Heart left ventricle (tissue), 16 donors: ENCODE results near the gene UBD. TPM values are rescaled to one million over a fixed set of nuclear protein-coding genes. Genes with fewer than 3 reads are reported as not detected.

ENCODE experiments used
- ATAC-seq, 4 donors: fragments of 200-7000 bp; cut with Tn5 transposase; one replicate each; pipeline ENCODE4 v1.9.1; 2020 to 2022; ENCODE audit warnings: moderate library complexity in 4 of 4, mild to moderate bottlenecking in 3 of 4, moderate number of reproducible peaks in 1 of 4
- DNase-seq, 5 donors: peaks; one replicate each; pipeline ENCODE4 v3.0.0-alpha.2; 2020
- H3K27ac ChIP-seq, 12 donors: fragments of 200-600 bp; sonication (generic) in 4 of 12; one replicate each; pipeline versions ENCODE4 v1.5.0 to v1.8.0; 2016 to 2022; ENCODE audit warnings: mild to moderate bottlenecking in 2 of 12
- H3K27me3 ChIP-seq, 9 donors: fragments of 200-600 bp; sonication (generic) in 2 of 9; one replicate each; pipeline versions ENCODE4 v1.5.1 to v1.8.0; 2016 to 2022; ENCODE audit warnings: mild to moderate bottlenecking in 3 of 9
- H3K36me3 ChIP-seq, 9 donors: fragments of 200-600 bp; sonication (generic) in 2 of 9; one replicate each; pipeline versions ENCODE4 v1.5.0 to v1.8.0; 2018 to 2022; ENCODE audit warnings: mild to moderate bottlenecking in 2 of 9
- H3K4me1 ChIP-seq, 12 donors: fragments of 200-600 bp; sonication (generic) in 4 of 12; one replicate each; pipeline versions ENCODE4 v1.5.0 to v1.8.0; 2016 to 2022; ENCODE audit warnings: mild to moderate bottlenecking in 3 of 12
- H3K4me3 ChIP-seq, 12 donors: fragments of 200-600 bp; sonication (generic) in 4 of 12; one replicate each; pipeline versions ENCODE4 v1.5.0 to v1.8.0; 2017 to 2022; ENCODE audit warnings: mild to moderate bottlenecking in 9 of 12, moderate library complexity in 4 of 12
- H3K9me3 ChIP-seq, 12 donors: fragments of 200-600 bp; sonication (generic) in 4 of 12; one replicate each; pipeline versions ENCODE4 v1.5.0 to v1.8.0; 2016 to 2022; ENCODE audit warnings: mild to moderate bottlenecking in 1 of 12
- POLR2A ChIP-seq, 2 donors: fragments of 450-650 bp; IDR thresholded peaks; one replicate each; pipeline ENCODE4 v1.6.1; 2017; ENCODE audit warnings: antibody characterized with exemption in 2 of 2, mild to moderate bottlenecking in 2 of 2, moderate library complexity in 2 of 2
- WGBS, 4 donors: extraction: QIAGEN DNeasy Blood & Tissue Kit in 2 of 4; methylation state at CpG; one replicate each; pipeline versions ENCODE4 v1.1.5 to v1.1.7; 2013 to 2018; 5-methylcytosine and 5-hydroxymethylcytosine counted together
- intact Hi-C, 10 donors: fragments of 100-400 bp; cut with DNase I; formaldehyde crosslinking; loops; one replicate each; pipeline versions ENCODE4 v1.11.1 to v1.14.2; 2022
- polyA plus RNA-seq, 2 donors: library from polyadenylated mRNA; stranded (reverse); fragments of 200-250 nt; gene quantifications; one replicate each; pipeline ENCODE4 v1.2.3, GENCODE V29; 2013
- total RNA-seq, 9 donors: library from RNA; depleted of rRNA in 2 of 9; stranded (reverse); fragments of >200 nt in 2 of 9; fragmentation: NEBNext Ultra II Directional in 3 of 9; extraction: Animal tissue kit (Norgen Biotek cat#: 25700) in 3 of 9; gene quantifications; one replicate each; pipeline versions ENCODE4 v1.1.0 to v1.2.4, GENCODE V29; 2016 to 2023
- TF ChIP-seq, protein P1 (sequence below), 12 donors: fragments of 200-600 bp; sonication (generic) in 4 of 12; IDR thresholded peaks; one replicate each; pipeline versions ENCODE4 v1.5.0 to v1.8.0; 2018 to 2022; ENCODE audit warnings: antibody characterized with exemption in 12 of 12, mild to moderate bottlenecking in 5 of 12
- donor health status: ischemic (EF 13 %, LVEDD 7.1; RV severe dilation, severe dysfunction).
- donor health status: healthy with polysubstance abuse.
- donor health status: DM: no; HTN: yes; CAD: no.
- donor health status: DM: no; HTN: no; CAD: no.
- donor health status: ischemic (EF 25% LVEDD 6.9; RV normal size, moderate dysfunction).
- donor health status: ischemic (EF 25% LVEDD 5.7; RV mildly dilated, moderate dysfunction).
- donor health status: healthy.
- donor health status: DM: yes; HTN: yes; CAD: no.
- donor health status: ischemic (EF 35%, LVEDD 5.7; RV mildly dilated, moderate dysfunction).
- donor health status: nonischemic (EF 11% LVEDD 7.7; RV severe dilation, severe dysfunction).
- donor health status: DM: yes; HTN: yes; CAD: no.
- donor health status: PGD.
- donor health status: ischemic (EF 29% LVEDD 5.4; RV normal size, mild dysfunction).
- donor health status: nonischemic (EF 23%, LVEDD 6.1; RV moderate dilation, normal function).

Gene UBD
- total and polyA plus RNA-seq, 11 donors: 0.21 to 61.7 (median 5.9) TPM; not detected in 7

DNA sequence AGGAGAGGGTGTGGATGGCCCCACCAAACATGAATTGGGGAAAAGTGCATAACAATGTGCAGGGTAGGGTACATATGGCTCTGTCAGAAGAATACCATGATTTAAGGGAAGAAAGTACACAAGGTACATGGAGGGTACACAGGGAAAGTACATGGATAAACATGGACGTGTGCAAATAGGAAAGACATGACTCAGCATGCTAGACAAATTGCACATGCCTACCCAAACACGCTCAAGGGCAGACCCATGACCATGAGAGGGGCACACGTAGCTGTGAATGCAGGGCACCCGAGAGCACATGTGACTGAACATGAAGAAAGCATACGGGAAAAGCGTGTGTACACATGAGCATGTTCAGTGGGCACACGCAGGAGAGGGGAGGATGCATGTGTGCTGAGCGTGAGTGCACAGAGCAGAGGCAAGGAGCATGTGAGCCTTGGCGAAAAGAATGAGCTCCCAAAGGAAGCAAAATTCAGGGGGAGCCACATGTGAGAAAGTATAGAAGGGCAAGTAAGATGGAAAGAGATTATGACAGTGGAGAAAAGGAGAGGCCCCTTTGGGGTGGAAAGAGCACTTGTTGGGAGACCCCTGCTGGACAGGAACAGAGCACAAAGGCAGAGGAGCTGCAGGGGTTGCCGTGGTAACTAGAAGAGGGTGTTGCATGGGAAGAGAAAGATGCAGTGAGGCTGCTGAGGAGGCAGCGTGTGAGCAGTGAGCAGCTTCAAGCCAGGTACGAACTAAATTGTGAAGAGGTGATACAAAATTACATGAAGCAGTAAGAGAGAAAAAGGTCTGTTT, 43.2 kb upstream of the UBD start:
- WGBS, 4 donors: 86% methylated on average over 12 of the region's 12 CpGs
- TF ChIP-seq, protein P1, sequence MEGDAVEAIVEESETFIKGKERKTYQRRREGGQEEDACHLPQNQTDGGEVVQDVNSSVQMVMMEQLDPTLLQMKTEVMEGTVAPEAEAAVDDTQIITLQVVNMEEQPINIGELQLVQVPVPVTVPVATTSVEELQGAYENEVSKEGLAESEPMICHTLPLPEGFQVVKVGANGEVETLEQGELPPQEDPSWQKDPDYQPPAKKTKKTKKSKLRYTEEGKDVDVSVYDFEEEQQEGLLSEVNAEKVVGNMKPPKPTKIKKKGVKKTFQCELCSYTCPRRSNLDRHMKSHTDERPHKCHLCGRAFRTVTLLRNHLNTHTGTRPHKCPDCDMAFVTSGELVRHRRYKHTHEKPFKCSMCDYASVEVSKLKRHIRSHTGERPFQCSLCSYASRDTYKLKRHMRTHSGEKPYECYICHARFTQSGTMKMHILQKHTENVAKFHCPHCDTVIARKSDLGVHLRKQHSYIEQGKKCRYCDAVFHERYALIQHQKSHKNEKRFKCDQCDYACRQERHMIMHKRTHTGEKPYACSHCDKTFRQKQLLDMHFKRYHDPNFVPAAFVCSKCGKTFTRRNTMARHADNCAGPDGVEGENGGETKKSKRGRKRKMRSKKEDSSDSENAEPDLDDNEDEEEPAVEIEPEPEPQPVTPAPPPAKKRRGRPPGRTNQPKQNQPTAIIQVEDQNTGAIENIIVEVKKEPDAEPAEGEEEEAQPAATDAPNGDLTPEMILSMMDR (IDR thresholded peaks at IDR 0.05): no peak
- TF ChIP-seq POLR2A (IDR thresholded peaks at IDR 0.05): no peak
- ATAC-seq: no peak
- no peak overlapping the region for H3K4me3 ChIP-seq
- H3K27ac ChIP-seq: no peak overlapping the region
- no peak for DNase-seq
- H3K36me3 ChIP-seq: peaks cover 0 to 61% (median 54%) of the 10 kb centered on the region in 9 donors
- H3K9me3 ChIP-seq: no peaks in the 10 kb centered on the region
- H3K27me3 ChIP-seq: no peaks in the 10 kb centered on the region
- intact Hi-C loops: no loop called here
- no peaks in the 10 kb centered on the region for H3K4me1 ChIP-seq

DNA sequence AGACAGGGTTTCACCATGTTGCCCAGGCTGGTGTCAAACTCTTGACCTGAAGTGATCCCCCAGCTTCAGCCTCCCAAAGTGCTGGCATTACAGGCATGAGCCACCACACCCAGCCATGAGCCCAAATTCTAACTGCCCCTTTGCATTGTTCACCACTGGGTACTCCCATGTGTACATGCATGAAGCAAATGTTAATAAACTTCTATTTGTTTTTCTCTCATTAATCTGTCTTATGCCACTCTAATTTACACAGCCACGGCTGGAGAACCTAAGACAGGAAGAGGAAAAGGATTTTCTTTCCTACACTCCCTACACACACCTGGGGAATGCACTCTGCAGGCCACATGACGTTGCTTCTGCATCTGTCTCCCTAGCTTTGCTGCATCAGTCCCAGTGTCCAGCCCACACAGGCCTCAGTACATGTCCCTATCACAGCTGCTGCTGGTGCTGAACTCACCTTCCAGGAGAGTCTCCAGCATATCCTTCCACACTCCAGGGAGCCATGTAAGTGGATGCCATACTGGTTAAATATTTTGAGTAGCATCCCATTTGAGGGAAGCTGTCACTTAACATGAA, 38.7 kb upstream of the UBD start:
- Histone ChIP-seq H3K36me3 (peaks cover 0 to 16% (median 10%) of the 10 kb centered on the region in 9 donors), H3K4me3 (no peak overlapping the region), H3K4me1 (peaks cover 0 to 5% (median 0%) of the 10 kb centered on the region in 12 donors), H3K27ac (no peak overlapping the region), H3K27me3 (no peaks in the 10 kb centered on the region), H3K9me3 (no peaks in the 10 kb centered on the region)
- ATAC-seq (no peak), DNase-seq (no peak)
- WGBS, 4 donors: 52 to 68% (median 63%) methylated on average over 2 of the region's 2 CpGs
- TF ChIP-seq POLR2A (IDR thresholded peaks at IDR 0.05): no peak
- TF ChIP-seq, protein P1 (IDR thresholded peaks at IDR 0.05): no peak
- intact Hi-C loops: no loop called here

DNA sequence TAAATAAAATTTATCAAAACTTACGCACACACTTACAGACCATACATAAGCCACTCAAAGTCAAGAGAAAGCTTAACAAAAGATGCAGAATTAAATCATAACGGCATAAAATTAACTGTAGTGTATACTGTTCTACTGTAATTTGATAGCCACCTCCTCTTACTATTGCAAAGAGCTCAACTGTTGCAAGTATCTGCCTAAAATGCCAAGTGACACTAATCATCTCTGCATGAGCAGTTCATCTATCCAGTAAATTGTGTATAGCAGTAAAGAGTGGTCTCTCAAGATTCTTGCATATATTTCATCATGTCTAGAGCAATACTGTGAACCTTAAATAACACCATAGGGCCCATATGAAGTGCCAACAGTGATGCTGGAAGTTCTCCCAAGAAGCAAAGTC, 37.7 kb upstream of the UBD start:
- H3K27me3 ChIP-seq: no peaks in the 10 kb centered on the region
- intact Hi-C loops: no loop called here
- H3K36me3 ChIP-seq: peaks cover 0 to 5% (median 0%) of the 10 kb centered on the region in 9 donors
- no peak overlapping the region for H3K27ac ChIP-seq
- WGBS, 4 donors: 88 to 98% (median 91%) methylated on average over 2 of the region's 2 CpGs
- H3K4me1 ChIP-seq: peaks cover 0 to 7% (median 0%) of the 10 kb centered on the region in 12 donors
- H3K9me3 ChIP-seq: no peaks in the 10 kb centered on the region
- DNase-seq (no peak), ATAC-seq (no peak)
- H3K4me3 ChIP-seq: no peak overlapping the region
- no peak for TF ChIP-seq POLR2A (IDR thresholded peaks at IDR 0.05)
- TF ChIP-seq, protein P1 (IDR thresholded peaks at IDR 0.05): no peak

DNA sequence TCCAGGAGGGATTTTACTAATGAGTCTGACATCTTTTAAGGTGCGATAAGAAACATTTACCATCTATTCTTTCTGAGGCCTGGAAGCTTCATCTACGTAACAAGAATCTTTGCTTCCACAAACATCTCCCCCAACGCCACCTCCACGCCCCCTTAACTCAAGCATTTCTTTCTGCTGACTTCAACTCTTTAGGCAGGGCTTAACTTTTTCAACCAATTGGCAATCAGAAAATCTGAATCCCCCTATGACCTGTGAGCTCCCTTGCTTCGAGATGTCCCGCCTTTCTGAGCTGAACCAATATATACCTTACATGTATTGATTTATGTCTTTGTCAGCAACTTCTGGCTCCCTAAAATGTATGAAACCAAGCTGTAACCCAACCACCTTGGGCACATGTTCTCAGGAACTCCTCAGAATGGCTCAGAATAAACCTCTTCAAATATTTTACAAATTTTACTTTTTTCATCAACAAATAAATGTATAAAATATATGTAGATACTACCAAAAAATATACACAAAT, 36.9 kb upstream of the UBD start:
- WGBS, 4 donors: 79 to 84% (median 84%) methylated on average over 6 of the region's 6 CpGs
- Histone ChIP-seq H3K9me3 (no peaks in the 10 kb centered on the region), H3K36me3 (peaks cover 0 to 5% (median 0%) of the 10 kb centered on the region in 9 donors), H3K27ac (no peak overlapping the region), H3K27me3 (peaks cover 0 to 4% (median 0%) of the 10 kb centered on the region in 9 donors), H3K4me3 (no peak overlapping the region), H3K4me1 (peaks cover 0 to 7% (median 0%) of the 10 kb centered on the region in 12 donors)
- no peak for DNase-seq
- no peak for ATAC-seq
- TF ChIP-seq POLR2A (IDR thresholded peaks at IDR 0.05): no peak
- intact Hi-C loops: no loop called here
